ENCODE results near the gene SURF6.

Gene SURF6

DNA sequence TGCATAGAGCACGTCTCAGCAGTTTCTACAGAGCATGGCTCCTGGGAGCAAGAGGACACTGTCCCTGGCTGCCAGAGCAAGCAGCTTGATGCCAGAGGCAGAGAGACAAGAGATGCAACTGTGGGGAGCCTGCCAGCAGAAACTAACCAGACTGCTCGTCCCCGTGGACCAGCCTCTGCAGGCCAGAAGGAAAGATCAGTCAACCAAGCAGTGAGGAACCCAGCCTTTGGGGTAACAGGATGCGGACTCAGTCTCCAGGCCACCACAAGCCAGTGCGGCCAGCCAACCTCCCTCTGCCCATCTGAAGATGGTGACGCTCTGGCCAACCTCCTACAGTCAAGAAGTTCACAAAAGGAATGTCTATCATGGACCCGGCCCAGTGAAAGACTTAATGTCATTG is 36.2 kb upstream of the SURF6 start:
- TF ChIP-seq CTCF (IDR thresholded peaks at IDR 0.05; ENCODE audit: extremely low read depth, missing control alignments) = no peak
- DNase-seq (ENCODE audit: low spot score) = no peak

GRCh38 chr9:133371261-133371711 is 35.3 kb upstream of the SURF6 start:
- no peak for DNase-seq (ENCODE audit: low spot score)
- TF ChIP-seq CTCF (IDR thresholded peaks at IDR 0.05; ENCODE audit: extremely low read depth, missing control alignments) = no peak

DNA sequence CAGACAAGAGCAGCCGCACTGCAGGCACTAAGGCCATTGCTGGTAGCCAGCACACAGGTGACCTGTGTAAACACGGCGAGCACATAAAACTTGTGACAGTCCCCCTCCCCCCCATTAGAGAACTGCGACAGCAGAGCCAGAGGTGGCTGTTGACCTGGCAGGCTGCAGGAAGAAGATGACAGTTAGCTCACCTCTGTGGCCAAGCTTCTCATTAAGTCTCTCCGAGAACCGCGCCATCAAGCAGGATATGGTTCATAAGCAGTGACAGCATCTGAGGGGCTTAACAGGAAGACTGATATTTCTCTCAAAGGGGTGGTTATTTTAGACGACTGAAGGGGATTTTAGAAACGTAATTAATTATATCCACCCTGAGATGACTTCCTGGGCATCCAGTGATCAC is 34.7 kb upstream of the SURF6 start:
- no peak for TF ChIP-seq CTCF (IDR thresholded peaks at IDR 0.05; ENCODE audit: extremely low read depth, missing control alignments)

GRCh38 chr9:133369933-133370332 is 33.9 kb upstream of the SURF6 start:
- TF ChIP-seq CTCF (IDR thresholded peaks at IDR 0.05; ENCODE audit: extremely low read depth, missing control alignments) = no peak

More for the DNA sequence above, 34.7 kb upstream of the SURF6 start:
- no peak for DNase-seq (ENCODE audit: low spot score)

DNA sequence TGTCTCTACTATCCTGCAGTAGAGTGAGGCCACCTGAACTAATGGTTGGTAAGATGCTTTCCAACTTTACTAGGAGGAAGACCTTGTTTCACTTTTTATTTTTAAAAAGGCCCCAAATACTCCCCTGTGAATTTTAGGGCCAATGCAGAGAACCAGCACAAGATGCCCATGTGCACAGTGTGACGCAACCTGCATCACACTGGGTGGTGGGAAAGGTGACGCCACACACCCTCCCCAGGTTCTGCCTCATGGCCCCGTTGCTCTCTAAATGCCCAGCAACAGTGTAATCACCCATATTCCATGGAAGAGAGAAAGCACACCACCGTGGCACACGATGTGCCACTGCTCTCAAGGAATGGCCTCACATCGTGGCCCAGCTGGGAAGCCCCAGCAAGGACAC is 33.4 kb upstream of the SURF6 start:
- DNase-seq (ENCODE audit: low spot score) = no peak
- no peak for TF ChIP-seq CTCF (IDR thresholded peaks at IDR 0.05; ENCODE audit: extremely low read depth, missing control alignments)

More at GRCh38 chr9:133369933-133370332, 33.9 kb upstream of the SURF6 start:
- no peak for DNase-seq (ENCODE audit: low spot score)

GRCh38 chr9:133368249-133368881 is 32.4 kb upstream of the SURF6 start:
- no peak for TF ChIP-seq CTCF (IDR thresholded peaks at IDR 0.05; ENCODE audit: extremely low read depth, missing control alignments)
- no peak for DNase-seq (ENCODE audit: low spot score)

- DNase-seq (ENCODE audit: low spot score) = no peak
- no peak for TF ChIP-seq CTCF (IDR thresholded peaks at IDR 0.05; ENCODE audit: extremely low read depth, missing control alignments)
Observed at GRCh38 chr9:133367778-133368177, 31.8 kb upstream of the SURF6 start.
